H1 (cell line): ENCODE measurements around the gene LCLAT1. TPM values are rescaled to one million over a fixed set of nuclear protein-coding genes. Genes with fewer than 3 reads are reported as not detected.

Experiments
- CTCF ChIA-PET: fragments of 300-600 bp; sonication (Branson Sonifier 250); formaldehyde crosslinking; loops from one replicate; lab custom pipeline; 2021; ENCODE audit not compliant: partially characterized antibody; lab: Charles Lee
- POLR2A ChIA-PET: fragments of 300-600 bp; sonication (Branson Sonifier 250); formaldehyde crosslinking; loops from one replicate; lab custom pipeline; 2021; ENCODE audit warnings: inconsistent platforms; ENCODE audit not compliant: partially characterized antibody; lab: Charles Lee
- DNase-seq, 2 experiments: peaks; one replicate each; pipeline versions ENCODE4 v3.0.0 to v3.0.0-alpha.2; 2010 to 2022; ENCODE audit warnings: low spot score in 2 of 2, low read depth in 1 of 2, mixed read lengths in 1 of 2
- FAIRE-seq: peaks from 2 replicates; lab custom pipeline; 2011; peaks lifted over from hg19 to GRCh38; lab: Jason Lieb, UNC
- H2AFZ ChIP-seq: 2 replicates; pipeline ENCODE4 v1.8.1; 2012; ENCODE audit warnings: low read length, inconsistent platforms
- H2AK5ac ChIP-seq: 2 replicates; pipeline ENCODE4 v1.6.1; 2013; ENCODE audit warnings: low read depth, low read length
- H2BK120ac ChIP-seq: replicated peaks from 2 replicates; pipeline ENCODE3; 2013; ENCODE audit warnings: low read depth, low read length, inconsistent platforms
- H2BK12ac ChIP-seq: 2 replicates; pipeline ENCODE4 v1.6.1; 2013; ENCODE audit warnings: low read depth, low read length
- H2BK15ac ChIP-seq: 2 replicates; pipeline ENCODE4 v1.6.1; 2013; ENCODE audit warnings: low read length
- H2BK20ac ChIP-seq: 2 replicates; pipeline ENCODE4 v1.6.1; 2013; ENCODE audit warnings: low read length
- H2BK5ac ChIP-seq: 2 replicates; pipeline ENCODE4 v1.6.1; 2013; ENCODE audit warnings: low read depth, low read length
- H3K14ac ChIP-seq: 2 replicates; pipeline ENCODE4 v1.6.1; 2013; ENCODE audit warnings: inconsistent platforms; ENCODE audit not compliant: insufficient read length
- H3K18ac ChIP-seq: 2 replicates; pipeline ENCODE4 v1.6.1; 2013; ENCODE audit warnings: low read length; ENCODE audit errors: extremely low read depth
- H3K23ac ChIP-seq: 2 replicates; pipeline ENCODE4 v1.6.1; 2013; ENCODE audit warnings: inconsistent platforms; ENCODE audit not compliant: insufficient read length
- H3K23me2 ChIP-seq: 2 replicates; pipeline ENCODE4 v1.6.1; 2013; ENCODE audit warnings: low read depth, low read length
- H3K27ac ChIP-seq: 2 replicates; pipeline ENCODE4 v1.6.1; 2011; ENCODE audit warnings: low read depth, low read length, inconsistent platforms
- H3K27me3 ChIP-seq, 4 experiments: replicated peaks in 1 of 4; 1 replicate in 1 of 4; 2 replicates in 3 of 4; pipeline versions ENCODE4 v1.6.1 to v1.8.1; 2011 to 2013; ENCODE audit warnings: low read length in 3 of 4, mild to moderate bottlenecking in 3 of 4, inconsistent platforms in 2 of 4, mixed read lengths in 2 of 4, moderate library complexity in 1 of 4; ENCODE audit not compliant: control insufficient read depth in 3 of 4, insufficient read depth in 3 of 4; ENCODE audit errors: extremely low read depth in 1 of 4
- H3K36me3 ChIP-seq, 4 experiments: 2 replicates each; pipeline versions ENCODE4 v1.6.1 to v1.8.1; 2011 to 2013; ENCODE audit warnings: mild to moderate bottlenecking in 4 of 4, low read length in 3 of 4, moderate library complexity in 2 of 4, control low read depth in 1 of 4, inconsistent platforms in 1 of 4; ENCODE audit not compliant: insufficient read depth in 4 of 4, control insufficient read depth in 2 of 4
- H3K4ac ChIP-seq: replicated peaks from 2 replicates; pipeline ENCODE3; 2013; ENCODE audit warnings: low read length, low read depth, mixed read lengths, inconsistent platforms; ENCODE audit not compliant: insufficient read length
- H3K4me1 ChIP-seq, 4 experiments: replicated peaks in 1 of 4; 1 replicate in 1 of 4; 2 replicates in 3 of 4; pipeline versions ENCODE4 v1.6.1 to v1.8.1; 2011 to 2013; ENCODE audit warnings: low read length in 3 of 4, inconsistent platforms in 2 of 4, mixed read lengths in 1 of 4; ENCODE audit not compliant: insufficient read depth in 4 of 4, control insufficient read depth in 3 of 4
- H3K4me2 ChIP-seq, 2 experiments: 2 replicates each; pipeline versions ENCODE4 v1.6.1 to v1.8.1; 2011 to 2013; ENCODE audit warnings: low read depth in 2 of 2, low read length in 2 of 2, control low read depth in 1 of 2, inconsistent platforms in 1 of 2, mild to moderate bottlenecking in 1 of 2; ENCODE audit not compliant: insufficient read depth in 1 of 2
- H3K4me3 ChIP-seq, 4 experiments: fragments of 200-600, 300-600 bp in 1 of 4; sonication (generic), shearing (Covaris generic), sonication (Bioruptor Twin) in 1 of 4; 2 replicates each; pipeline versions ENCODE4 v1.5.1 to v1.8.1; 2011 to 2016; ENCODE audit warnings: low read length in 4 of 4, low read depth in 3 of 4, control low read depth in 2 of 4, inconsistent platforms in 2 of 4, mild to moderate bottlenecking in 2 of 4, mixed read lengths in 1 of 4, moderate library complexity in 1 of 4; ENCODE audit not compliant: insufficient read depth in 2 of 4; ENCODE audit errors: extremely low read depth in 1 of 4
- H3K56ac ChIP-seq: replicated peaks from 2 replicates; pipeline ENCODE3; 2013; ENCODE audit warnings: low read depth, mild to moderate bottlenecking, mixed read lengths, low read length, inconsistent platforms; ENCODE audit not compliant: insufficient read length
- H3K79me1 ChIP-seq: 2 replicates; pipeline ENCODE4 v1.6.1; 2013; ENCODE audit warnings: low read depth, low read length, control low read depth
- H3K79me2 ChIP-seq, 2 experiments: 2 replicates each; pipeline versions ENCODE4 v1.6.1 to v1.8.1; 2012 to 2013; ENCODE audit warnings: low read length in 2 of 2, mild to moderate bottlenecking in 2 of 2, inconsistent platforms in 1 of 2; ENCODE audit not compliant: insufficient read depth in 2 of 2, control insufficient read depth in 1 of 2
- H3K9ac ChIP-seq, 4 experiments: replicated peaks in 1 of 4; 1 replicate in 1 of 4; 2 replicates in 3 of 4; pipeline versions ENCODE4 v1.6.1 to v1.8.1; 2011 to 2013; ENCODE audit warnings: low read depth in 3 of 4, low read length in 3 of 4, control low read depth in 2 of 4, mild to moderate bottlenecking in 2 of 4, moderate library complexity in 2 of 4, inconsistent platforms in 1 of 4; ENCODE audit errors: extremely low read depth in 1 of 4
- H3K9me3 ChIP-seq, 2 experiments: 2 replicates each; pipeline versions ENCODE4 v1.6.1 to v1.8.1; 2012 to 2013; ENCODE audit warnings: mild to moderate bottlenecking in 2 of 2, moderate library complexity in 2 of 2, control low read depth in 1 of 2, inconsistent platforms in 1 of 2, low read depth in 1 of 2, low read length in 1 of 2, mixed read lengths in 1 of 2; ENCODE audit not compliant: insufficient read depth in 2 of 2
- H4K20me1 ChIP-seq, 2 experiments: replicated peaks in 1 of 2; 2 replicates each; pipeline versions ENCODE3 to v1.8.1; 2011 to 2013; ENCODE audit warnings: inconsistent platforms in 2 of 2, low read length in 2 of 2, mild to moderate bottlenecking in 1 of 2; ENCODE audit not compliant: insufficient read depth in 2 of 2, control insufficient read depth in 1 of 2
- H4K5ac ChIP-seq: 2 replicates; pipeline ENCODE4 v1.6.1; 2013; ENCODE audit warnings: low read length, low read depth, mixed read lengths, inconsistent platforms; ENCODE audit not compliant: insufficient read length
- H4K8ac ChIP-seq: 2 replicates; pipeline ENCODE4 v1.8.0; 2013; ENCODE audit warnings: mild to moderate bottlenecking, moderate library complexity, low read length, inconsistent platforms; ENCODE audit not compliant: insufficient read depth; ENCODE audit errors: extremely low read depth
- H4K91ac ChIP-seq: replicated peaks from 2 replicates; pipeline ENCODE3; 2013; ENCODE audit warnings: low read length, mixed read lengths, inconsistent platforms; ENCODE audit not compliant: insufficient read length
- CBX8 ChIP-seq: fragments of 300-800, 300-1000 bp; sonication (generic); IDR thresholded peaks from 2 replicates; pipeline ENCODE4 v1.7.1; 2016; ENCODE audit warnings: low read depth, low read length, borderline replicate concordance
- EGR1 ChIP-seq: IDR thresholded peaks from 2 replicates; pipeline ENCODE4 v1.6.1; 2011; ENCODE audit warnings: low read depth, low read length, borderline replicate concordance
- GABPA ChIP-seq: IDR thresholded peaks from 2 replicates; pipeline ENCODE4 v1.6.1; 2011; ENCODE audit warnings: mild to moderate bottlenecking, low read length, moderate library complexity, borderline replicate concordance; ENCODE audit not compliant: insufficient read depth
- KDM4A ChIP-seq: IDR thresholded peaks from one replicate; pipeline ENCODE4 v1.7.1; 2012; ENCODE audit warnings: low read depth, mild to moderate bottlenecking, moderate library complexity, low read length, inconsistent platforms; ENCODE audit not compliant: severe bottlenecking
- POLR2A ChIP-seq, 2 experiments: IDR thresholded peaks; 1 replicate in 1 of 2; 2 replicates in 1 of 2; pipeline ENCODE4 v1.6.1; 2011; ENCODE audit warnings: low read depth in 2 of 2, low read length in 2 of 2, mild to moderate bottlenecking in 2 of 2; ENCODE audit errors: control extremely low read depth in 1 of 2
- SIX5 ChIP-seq: IDR thresholded peaks from 2 replicates; pipeline ENCODE4 v1.6.1; 2011; ENCODE audit warnings: mild to moderate bottlenecking, low read depth, low read length
- SP4 ChIP-seq: IDR thresholded peaks from 2 replicates; pipeline ENCODE4 v1.6.1; 2012; ENCODE audit warnings: low read length, inconsistent platforms
- WGBS, 2 experiments: shearing (Covaris generic) in 1 of 2; methylation state at CpG; one replicate each; pipeline versions ENCODE4 v1.1.6 to v1.1.7; 2013 to 2015; ENCODE audit warnings: low lambda C conversion rate in 2 of 2, mixed read lengths in 2 of 2, inconsistent platforms in 1 of 2, low coverage in 1 of 2, missing lambda C conversion rate in 1 of 2; ENCODE audit not compliant: insufficient replicate concordance in 2 of 2, insufficient coverage in 1 of 2, insufficient read length in 1 of 2; ENCODE audit errors: extremely low coverage in 1 of 2, missing lambda C conversion rate in 1 of 2; 5-methylcytosine and 5-hydroxymethylcytosine counted together
- polyA plus RNA-seq, 7 experiments: library from polyadenylated mRNA; depleted of rRNA in 3 of 7; stranded (reverse) in 5 of 7; unstranded in 2 of 7; fragments of >200 nt in 5 of 7; fragments of 200-250 nt in 2 of 7; gene quantifications; 1 replicate in 5 of 7; 2 replicates in 1 of 7; 4 replicates in 1 of 7; pipeline versions ENCODE4 v1.2.1 to v1.2.3, GENCODE V29; 2011 to 2013; ENCODE audit warnings: missing spikeins in 2 of 7, mixed read lengths in 2 of 7
- total RNA-seq: library from RNA; stranded (reverse); fragmentation: NEBNext Ultra II Directional; extraction: Animal tissue kit (Norgen Biotek cat#: 25700); gene quantifications from 2 replicates; pipeline ENCODE4 v1.2.1, GENCODE V29; 2021
- TF ChIP-seq, protein P1 (sequence below): IDR thresholded peaks from 2 replicates; pipeline ENCODE4 v1.6.1; 2012; ENCODE audit warnings: inconsistent platforms
- TF ChIP-seq, protein P2 (sequence below): IDR thresholded peaks from 2 replicates; pipeline ENCODE4 v1.6.1; 2012; ENCODE audit warnings: inconsistent platforms

LCLAT1 gene
- total and polyA plus RNA-seq, 2 of the 8 experiments (the other 6 are each of a cell fraction or from before 2014, with no cell fraction given): 7.6 to 22.0 TPM

GRCh38 chr2:30548386-30548785, 101.3 kb downstream of the LCLAT1 start:
- no peak for FAIRE-seq
- Histone ChIP-seq H4K91ac (no peak overlapping the region), H2BK120ac (no peak overlapping the region), H3K18ac (no peak overlapping the region), H4K20me1 (no peaks in the 10 kb centered on the region), H2AFZ (no peak overlapping the region), H3K79me1 (no peaks in the 10 kb centered on the region), H3K4me3 (no peak overlapping the region), H3K14ac (no peak overlapping the region), H3K27ac (no peak overlapping the region), H3K9me3 (no peaks in the 10 kb centered on the region), H3K4me2 (no peak overlapping the region), H2BK12ac (no peak overlapping the region), H3K4ac (no peak overlapping the region), H3K56ac (no peak overlapping the region), H3K36me3 (no peaks in the 10 kb centered on the region), H2BK20ac (no peak overlapping the region), H3K4me1 (no peaks in the 10 kb centered on the region), H3K23me2 (no peaks in the 10 kb centered on the region), H3K79me2 (no peaks in the 10 kb centered on the region), H2BK15ac (no peak overlapping the region), H4K5ac (no peak overlapping the region), H4K8ac (no peak overlapping the region), H3K9ac (no peak overlapping the region), H2AK5ac (no peak overlapping the region), H2BK5ac (no peak overlapping the region), H3K27me3 (no peaks in the 10 kb centered on the region), H3K23ac (no peak overlapping the region)
- CTCF ChIA-PET: interaction anchor here (1.4 kb wide), 1 partner anchor 340 kb away, joined by 3 read pairs; no protein-coding TSS in a partner anchor
- WGBS, 2 experiments: 88% methylated on average over 2 of the region's 2 CpGs; no CpG with 5 or more reads in 1 of the 2 experiments
- POLR2A ChIA-PET: no interaction called here
- no peak for DNase-seq
- no peak for TF ChIP-seq POLR2A (IDR thresholded peaks at IDR 0.05; ENCODE audit: control extremely low read depth in 1 of 2, low read depth in 2 of 2, low read length in 2 of 2)
- TF ChIP-seq, protein P1, sequence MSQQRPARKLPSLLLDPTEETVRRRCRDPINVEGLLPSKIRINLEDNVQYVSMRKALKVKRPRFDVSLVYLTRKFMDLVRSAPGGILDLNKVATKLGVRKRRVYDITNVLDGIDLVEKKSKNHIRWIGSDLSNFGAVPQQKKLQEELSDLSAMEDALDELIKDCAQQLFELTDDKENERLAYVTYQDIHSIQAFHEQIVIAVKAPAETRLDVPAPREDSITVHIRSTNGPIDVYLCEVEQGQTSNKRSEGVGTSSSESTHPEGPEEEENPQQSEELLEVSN: no peak
- no peak for TF ChIP-seq KDM4A
- TF ChIP-seq GABPA: no peak
- TF ChIP-seq, protein P2, sequence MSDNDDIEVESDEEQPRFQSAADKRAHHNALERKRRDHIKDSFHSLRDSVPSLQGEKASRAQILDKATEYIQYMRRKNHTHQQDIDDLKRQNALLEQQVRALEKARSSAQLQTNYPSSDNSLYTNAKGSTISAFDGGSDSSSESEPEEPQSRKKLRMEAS: no peak
- TF ChIP-seq EGR1: no peak
- TF ChIP-seq CBX8: no peak
- no peak for TF ChIP-seq SIX5
- TF ChIP-seq SP4: no peak
- TF ChIP-seq, all 59 proteins: peak for 0
